ENCODE measurements around the gene NAIF1.

GRCh38 chr9:128055344-128056040, 11.6 kb downstream of the NAIF1 start:
- TF ChIP-seq CTCF (IDR thresholded peaks at IDR 0.05) (no peak), POLR2A (IDR thresholded peaks at IDR 0.05) (no peak)

Data from lower leg skin (tissue), 3 donors.